Left forelimb (tissue), 1 donor: ENCODE measurements around the gene FOS.
"Not testable (repeated sequence)": the region's sequence is repeated elsewhere in the genome, so short reads cannot be mapped to it uniquely, and the experiment has no call there.

Source experiments
- DNase-seq: peaks from one replicate; pipeline ENCODE4 v3.0.0-alpha.2; 2018; ENCODE audit warnings: low spot score

The FOS gene

GRCh38 chr14:75278422-75279152 is at the start of gene FOS:
FOS (plus strand) TSS chr14:75278828; CDS start chr14:75278983, 155 bp downstream.
- DNase-seq: peak; percentile 98

- DNase-seq: no peak
These were observed 48.9 kb upstream of the FOS start for GRCh38 chr14:75229661-75230139.

GRCh38 chr14:75230140-75230792 is 48.4 kb upstream of the FOS start:
- no peak for DNase-seq

DNA sequence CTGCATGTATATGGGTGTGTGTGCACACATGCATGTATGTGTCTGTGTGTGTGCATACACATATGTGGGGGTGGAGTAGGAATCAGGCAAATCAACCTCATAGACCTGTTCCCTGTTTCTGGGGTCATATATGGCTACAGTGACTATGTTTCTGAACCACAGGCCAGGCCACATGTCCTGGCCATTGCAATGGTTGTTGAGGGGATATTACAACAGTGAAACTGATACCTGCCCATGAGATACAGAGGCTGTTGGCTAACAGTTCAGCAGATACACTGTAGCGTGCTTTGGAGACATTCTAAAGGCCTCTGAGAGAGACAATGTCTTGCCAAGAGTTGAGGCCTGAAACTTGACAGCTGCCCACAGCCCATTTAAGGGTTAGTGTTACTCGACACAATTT is 47.3 kb upstream of the FOS start:
- no peak for DNase-seq

DNA sequence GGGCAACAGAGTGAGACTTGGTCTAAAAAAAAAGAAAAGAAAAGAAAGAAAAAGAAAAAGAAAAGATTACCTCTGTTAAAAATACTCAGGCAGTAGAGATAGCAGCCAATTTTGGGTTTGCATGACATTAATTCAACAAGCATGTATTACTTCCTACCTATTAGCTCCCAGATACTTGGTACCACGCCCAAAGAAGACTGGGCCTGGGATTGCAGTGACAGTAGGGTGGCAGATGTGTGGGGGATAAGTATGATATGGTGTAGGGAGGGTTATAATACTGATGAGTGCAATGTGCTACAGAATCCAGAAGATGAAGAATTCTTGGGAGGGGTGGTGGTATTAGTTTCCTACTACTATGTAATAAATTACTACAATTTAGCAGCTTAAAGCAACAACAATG is 46.4 kb upstream of the FOS start:
- no peak for DNase-seq

DNA sequence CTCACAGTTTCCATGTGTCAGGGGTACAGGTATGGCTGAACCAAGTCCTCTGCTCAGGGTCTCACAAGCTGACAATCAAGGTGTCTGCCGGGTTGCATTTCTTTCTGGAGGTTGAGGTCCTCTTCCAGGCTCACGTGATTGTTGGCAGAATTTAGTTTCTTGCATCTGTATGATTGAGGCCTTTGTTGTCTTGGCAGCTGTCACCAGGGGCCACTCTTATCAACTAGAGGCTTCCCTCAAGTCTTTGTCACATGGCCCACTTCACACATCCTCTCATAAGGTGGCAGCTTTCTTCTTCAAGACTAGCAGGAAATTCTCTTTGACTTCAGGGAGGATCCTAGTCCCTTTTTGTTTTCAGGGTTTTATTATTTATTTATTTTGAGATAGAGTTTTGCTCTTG is 46.0 kb upstream of the FOS start:
- no peak for DNase-seq

DNA sequence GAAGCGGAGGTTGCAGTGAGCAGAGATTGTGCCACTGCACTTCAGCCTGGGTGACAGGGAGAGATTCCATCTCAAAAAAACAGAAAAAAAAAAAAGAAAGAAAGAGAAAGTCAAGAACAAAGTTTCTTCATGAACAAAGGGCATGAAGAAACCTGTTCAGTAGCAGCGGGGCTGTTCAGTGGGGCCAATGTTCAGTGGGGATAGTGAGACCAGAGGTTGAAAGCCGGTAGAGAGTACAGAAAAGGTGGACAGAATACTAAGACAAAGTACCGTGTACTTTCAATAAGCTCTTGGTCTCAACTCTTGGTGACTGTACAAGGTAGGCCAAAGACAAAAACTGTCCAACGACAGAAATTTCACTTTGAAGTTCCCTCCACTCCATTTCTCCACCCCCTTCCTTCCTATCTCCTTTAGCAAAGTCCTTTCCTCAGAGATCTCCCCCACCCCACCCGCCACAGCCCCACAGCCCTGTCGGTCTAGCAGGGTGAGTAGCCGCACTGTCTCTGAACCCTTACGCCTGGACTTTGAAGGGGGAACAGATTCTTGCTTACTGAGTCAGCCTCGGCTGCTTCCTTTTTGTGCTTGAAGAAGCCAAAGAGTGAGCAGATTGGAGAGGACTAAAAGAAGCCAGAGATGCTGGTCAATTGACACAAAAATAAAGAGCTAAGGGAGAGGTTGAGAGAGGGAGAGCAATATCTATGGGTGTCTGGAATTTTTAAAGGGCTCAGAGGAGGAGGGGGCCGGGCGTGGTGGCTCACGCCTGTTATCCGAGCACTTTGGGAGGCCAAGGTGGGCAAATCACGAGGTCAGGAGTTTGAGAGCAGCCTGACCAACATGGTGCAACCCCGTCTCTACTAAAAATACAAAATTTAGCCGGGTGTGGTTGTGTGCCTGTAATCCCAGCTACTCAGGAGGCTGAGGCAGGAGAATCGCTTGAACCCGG is 44.2 kb upstream of the FOS start:
- DNase-seq: no peak

- not testable (repeated sequence) for DNase-seq
These were observed 43.4 kb upstream of the FOS start for GRCh38 chr14:75235198-75235597.

GRCh38 chr14:75236467-75236866 is 42.2 kb upstream of the FOS start:
- DNase-seq: no peak

DNA sequence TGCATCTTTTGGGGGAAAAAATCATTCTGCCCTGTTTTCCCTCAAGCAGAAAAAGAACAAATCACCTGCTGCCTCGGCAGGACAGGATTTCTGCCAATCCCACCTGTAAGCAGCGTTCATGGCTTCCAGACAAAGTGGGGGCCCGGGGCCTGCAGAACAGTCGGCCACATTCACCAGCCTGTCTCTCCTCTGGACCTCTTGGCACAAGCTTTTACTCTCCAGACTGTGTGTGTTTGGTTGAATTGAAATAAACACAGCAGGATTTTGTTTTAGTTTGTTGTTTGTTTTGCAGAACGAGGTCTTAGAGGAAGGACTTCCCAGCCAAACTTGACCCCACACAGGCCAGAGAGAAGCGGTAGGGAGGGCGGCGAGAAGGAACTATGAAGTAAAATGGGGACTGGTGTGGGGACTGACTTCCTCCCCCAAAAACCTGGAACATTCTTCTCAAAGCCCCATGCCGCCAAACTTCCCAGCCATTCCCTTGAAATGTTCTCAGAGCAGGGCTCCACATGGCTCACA is 41.7 kb upstream of the FOS start:
- no peak for DNase-seq

DNA sequence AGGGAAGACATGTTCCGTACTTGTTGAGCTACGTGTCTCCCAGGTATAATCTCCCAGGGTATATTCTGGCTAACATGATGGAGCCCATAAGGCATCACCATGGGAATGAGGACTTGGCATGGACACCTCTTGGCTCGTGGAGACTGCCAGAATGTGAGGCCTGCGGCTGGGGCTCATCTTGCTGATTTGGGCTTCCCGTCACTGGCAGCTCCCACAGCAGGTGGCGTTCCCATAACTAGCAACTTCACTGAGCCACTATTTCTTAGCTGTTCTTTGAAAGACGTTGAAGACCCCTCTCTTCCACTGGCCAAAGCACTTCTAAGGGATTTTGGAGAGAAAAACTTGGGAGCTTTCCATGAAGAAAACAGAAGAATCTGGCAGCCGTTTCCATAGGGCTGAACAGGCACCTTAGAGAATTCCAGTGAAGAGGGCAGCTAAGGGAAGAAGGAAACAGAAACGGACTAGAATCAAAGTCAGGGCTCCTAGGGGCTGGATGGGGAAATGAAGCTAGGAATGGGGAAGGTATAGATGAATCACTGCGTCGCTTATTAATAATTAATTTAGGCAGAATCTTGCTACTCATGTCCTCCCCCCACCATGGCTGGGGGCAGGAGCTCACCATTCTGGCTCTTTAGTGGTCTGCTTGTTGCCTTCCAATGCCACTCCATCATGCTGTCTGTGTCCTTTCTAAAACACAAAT is 39.7 kb upstream of the FOS start:
- no peak for DNase-seq

- no peak for DNase-seq
These were observed 37.8 kb upstream of the FOS start for GRCh38 chr14:75240781-75241180.

GRCh38 chr14:75242546-75243273 is 35.9 kb upstream of the FOS start:
- peak; percentile 82 for DNase-seq

- no peak for DNase-seq
These were observed 34.5 kb upstream of the FOS start for GRCh38 chr14:75244121-75244520.

DNA sequence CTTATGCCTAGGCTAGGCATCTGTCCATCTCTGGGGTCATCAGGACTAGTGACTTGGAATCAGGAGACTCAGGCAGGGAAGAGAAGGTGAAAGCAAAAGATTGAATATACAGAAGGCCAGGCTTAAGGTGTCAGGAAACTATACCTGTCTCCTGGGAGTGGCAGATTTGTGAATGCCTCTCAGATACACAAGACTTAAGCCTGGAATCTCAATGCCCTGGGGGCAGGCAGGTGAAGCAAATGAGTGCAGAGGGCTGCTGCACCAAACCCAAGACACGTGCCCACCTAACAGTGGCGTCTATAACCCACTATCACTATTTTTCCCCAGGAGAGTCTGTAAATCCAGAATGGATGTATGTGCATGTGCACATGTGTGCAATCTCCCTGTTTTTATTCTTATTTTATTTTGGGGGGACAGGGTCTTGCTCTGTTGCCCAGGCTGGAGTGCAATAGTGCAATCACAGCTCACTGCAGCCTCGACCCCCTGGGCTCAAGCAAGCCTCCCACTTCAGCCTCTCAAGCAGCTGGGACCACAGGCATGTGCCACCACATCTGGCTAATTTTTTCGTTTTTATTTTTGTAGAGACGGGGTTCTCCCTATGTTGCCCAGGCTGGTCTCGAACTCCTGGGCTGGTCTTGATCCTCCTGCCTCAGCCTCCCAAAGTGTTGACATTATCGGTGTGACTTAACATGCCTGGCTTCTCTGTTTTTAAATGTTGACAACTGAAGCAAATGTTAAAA is 31.9 kb upstream of the FOS start:
- DNase-seq: no peak

DNA sequence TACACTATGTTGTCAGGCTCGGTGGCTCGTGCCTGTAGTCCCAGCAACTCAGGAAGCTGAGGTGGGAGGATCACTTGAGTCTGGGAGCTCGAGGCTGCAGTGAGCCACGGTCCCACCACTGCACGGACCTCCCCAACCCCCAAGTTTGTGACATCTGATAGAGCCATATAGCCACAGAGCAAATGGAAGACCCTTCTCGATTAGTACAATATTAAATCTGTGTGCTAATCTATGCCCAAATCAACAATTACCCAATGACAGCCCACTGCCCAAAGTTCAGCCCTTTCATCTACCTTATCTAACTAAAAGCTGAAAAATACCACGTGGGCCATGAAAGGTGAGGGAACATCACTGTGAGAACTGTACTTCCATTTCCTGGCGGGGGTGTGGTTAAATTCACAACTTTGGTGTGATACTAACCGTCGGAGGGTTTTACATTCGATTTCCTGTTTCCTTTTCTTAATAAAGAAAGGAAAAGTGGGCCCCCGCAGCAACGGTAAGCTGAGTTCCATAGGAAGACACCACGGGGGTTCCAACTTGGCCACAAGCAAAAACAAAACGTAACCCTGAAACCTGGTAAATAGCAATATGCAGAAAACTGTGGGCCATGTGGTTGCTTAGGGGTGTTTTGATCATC is 31.2 kb upstream of the FOS start:
- DNase-seq: no peak

DNA sequence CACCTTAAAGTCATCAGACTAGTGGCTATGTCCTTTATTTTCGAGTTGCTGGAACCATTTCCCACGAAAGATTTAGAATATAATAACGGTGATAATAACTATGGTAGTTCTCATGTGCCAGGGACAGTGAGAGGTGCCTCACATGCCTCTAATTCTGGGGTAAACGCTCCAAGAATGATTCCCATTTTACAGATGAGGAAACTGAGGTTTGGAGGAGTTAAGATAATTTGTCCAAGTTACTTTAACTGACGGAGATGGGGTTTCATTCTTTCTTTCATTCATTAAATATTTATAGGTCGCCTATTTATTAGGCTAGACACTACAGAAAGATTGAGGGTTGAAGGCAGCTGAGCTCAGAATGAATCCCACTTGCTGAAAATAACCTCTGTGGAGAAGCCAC is 30.7 kb upstream of the FOS start:
- DNase-seq: no peak

- no peak for DNase-seq
These were observed 29.2 kb upstream of the FOS start for GRCh38 chr14:75249251-75249957.

- no peak for DNase-seq
These were observed 28.7 kb upstream of the FOS start for GRCh38 chr14:75249958-75250336.
